ENCODE measurements around the gene ODAD3.
"Not testable (repeated sequence)": the region's sequence is repeated elsewhere in the genome, so short reads cannot be mapped to it uniquely, and the experiment has no call there.

The ODAD3 gene

DNA sequence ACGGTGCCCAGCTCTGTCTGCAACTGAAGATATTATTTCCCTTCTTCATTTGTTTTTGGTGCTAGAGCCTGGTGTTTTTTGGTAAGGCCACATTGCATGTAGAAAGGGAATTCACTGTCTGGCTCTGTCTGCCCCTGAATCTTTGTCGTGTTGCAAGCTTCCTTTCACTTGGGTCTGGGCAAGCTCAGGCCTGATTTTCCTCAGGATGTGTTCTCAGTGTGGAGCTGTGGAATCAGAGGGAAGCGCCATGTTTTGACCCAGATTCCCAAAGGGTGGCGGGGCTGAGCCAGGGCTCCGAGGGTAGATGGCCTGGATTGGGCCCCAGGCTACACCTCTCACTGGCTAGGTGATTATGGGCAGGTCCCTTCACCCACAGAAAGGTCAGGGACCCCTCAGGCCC is 9.1 kb upstream of the ODAD3 start:
- DNase-seq (ENCODE audit: low read depth in 2 of 3, low spot score in 2 of 3), result no peak

DNA sequence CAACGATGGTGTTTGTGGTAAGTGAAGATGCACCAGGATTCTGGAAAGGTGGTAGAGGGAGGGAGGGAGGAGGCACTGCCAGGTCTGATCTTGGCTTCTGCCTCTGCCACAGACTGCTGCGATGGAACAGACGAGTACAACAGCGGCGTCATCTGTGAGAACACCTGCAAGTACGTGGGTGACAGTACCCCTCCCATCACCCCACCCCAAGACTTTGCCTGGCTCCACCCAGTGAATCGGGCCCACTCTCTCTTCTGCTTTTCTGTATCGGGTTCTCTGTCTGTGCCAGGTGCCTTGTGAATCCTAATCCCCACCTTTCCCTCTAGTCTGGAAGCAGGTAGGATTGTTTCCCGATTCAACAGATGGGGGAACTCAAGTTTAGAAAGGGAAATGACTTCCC is 3.0 kb upstream of the ODAD3 start:
- no peak for DNase-seq (ENCODE audit: low read depth in 2 of 3, low spot score in 2 of 3)

DNA sequence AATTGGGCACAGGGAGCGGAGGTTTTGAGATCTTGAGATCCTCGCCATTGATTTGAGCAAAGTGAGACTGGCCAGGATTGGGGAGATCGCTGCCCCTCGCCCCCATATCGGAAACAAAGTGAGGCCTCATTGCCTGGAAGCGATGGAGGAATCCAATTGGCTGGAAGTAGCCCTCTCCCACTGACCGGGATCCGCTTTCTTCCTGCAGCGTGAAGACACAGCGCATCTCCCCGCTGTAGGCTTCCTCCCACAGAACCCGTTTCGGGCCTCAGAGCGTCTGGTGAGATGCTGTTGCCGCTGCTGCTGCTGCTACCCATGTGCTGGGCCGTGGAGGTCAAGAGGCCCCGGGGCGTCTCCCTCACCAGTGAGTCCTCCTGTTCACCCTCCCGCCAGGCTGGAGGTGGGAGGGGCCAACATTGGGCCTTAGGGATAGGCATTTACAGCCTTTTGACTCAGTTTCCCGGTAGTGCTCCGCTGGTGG is 952 bp upstream of the ODAD3 start:
- DNase-seq (ENCODE audit: low read depth in 2 of 3, low spot score in 2 of 3), result no peak

DNA sequence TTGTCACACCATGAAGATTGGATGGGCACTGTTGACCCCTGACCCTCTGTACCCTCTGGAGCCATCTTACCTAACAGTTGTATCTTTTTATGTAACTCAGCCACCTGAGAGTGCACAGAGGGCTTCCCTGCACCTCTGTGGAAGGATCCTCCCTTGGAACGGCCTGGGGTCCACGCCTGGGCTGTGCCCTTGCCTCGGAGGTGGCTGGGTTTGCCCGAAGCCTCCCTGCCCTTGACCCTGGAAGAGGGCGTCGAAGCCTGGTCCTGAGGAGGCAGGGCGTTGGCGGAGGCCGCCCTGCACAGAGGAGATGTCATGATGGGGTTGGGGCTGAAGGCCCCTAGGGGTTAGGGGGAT is 241 bp downstream of the ODAD3 start:
- DNase-seq (ENCODE audit: low read depth in 2 of 3, low spot score in 2 of 3), result no peak

DNA sequence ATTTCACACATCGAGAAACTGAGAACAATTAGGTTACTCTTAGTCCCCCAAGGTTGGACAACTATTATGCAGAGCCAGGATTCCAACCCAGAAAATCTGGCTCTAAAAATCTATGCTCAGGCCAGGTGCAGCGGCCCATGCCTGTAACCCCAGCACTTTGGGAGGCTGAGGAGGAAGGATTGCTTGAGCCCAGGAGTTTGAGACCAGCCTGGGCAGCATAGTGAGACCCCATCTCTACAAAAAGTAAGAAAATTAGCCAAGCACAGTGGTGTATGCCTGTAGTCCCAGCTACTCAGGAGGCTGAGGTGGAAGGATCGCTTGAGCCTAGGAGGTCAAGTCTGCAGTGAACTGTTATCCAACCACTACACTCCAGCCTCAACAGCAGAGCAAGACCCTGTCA is 1.4 kb downstream of the ODAD3 start:
- not testable (repeated sequence) for DNase-seq (ENCODE audit: low read depth in 2 of 3, low spot score in 2 of 3)

DNA sequence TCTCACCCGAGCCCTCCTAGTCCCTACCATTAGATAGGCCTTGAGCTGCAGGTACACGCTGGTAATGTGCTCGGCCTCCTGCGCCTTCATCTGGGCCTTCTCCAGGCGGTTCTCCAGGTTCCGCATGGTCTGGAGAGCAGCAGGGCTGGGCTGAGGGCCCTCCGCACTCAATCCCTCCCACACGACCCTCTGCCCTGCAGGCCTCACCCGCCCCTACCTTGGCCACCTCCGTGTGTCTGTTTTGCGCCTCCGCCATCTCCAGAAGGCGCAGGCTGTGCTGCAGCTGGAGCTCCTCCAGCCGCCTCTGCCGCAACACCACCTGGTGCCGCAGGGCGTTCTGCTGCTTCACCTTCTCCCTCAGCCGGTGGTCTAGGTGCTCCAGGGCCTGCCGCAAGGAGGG is 8.3 kb downstream of the ODAD3 start:
- no peak for DNase-seq (ENCODE audit: low read depth in 2 of 3, low spot score in 2 of 3)

DNA sequence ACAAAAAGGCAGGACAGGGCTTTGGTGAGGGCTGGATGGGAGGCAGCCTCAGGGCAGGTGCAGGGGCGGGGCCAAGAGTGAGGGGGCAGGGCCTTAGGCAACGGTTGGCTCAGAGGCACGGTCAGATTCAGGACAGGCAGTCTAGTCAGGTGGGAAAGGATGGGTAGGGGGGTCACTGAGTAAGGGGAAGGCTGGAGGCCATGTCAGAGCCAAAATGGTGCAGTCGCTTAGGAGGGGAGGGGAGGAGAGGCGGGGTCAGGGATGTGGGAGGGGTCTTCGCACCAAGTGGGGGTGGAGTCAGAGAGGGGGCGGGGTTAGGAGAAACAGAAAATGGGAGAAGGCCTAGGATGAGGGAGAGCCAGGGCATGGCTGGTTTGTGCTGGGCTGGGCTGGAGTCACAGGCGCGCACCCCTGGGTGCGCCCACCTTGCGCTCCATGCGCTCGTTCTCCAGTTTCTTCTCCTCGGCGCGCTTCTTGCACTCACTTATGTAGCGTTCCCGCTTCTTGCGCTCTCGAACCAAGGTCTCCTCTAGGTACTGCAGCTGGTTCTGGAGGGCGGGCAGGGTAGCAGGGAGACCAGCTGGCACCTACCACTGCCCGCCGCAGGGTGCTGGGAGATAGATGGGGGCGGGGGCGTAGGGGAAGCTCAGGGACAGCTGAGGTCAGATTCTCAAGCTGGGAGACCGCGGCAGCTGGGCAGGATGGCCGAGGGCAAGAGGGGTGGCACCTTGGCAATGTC is 9.0 kb downstream of the ODAD3 start:
- DNase-seq (ENCODE audit: low read depth in 2 of 3, low spot score in 2 of 3), result no peak

DNA sequence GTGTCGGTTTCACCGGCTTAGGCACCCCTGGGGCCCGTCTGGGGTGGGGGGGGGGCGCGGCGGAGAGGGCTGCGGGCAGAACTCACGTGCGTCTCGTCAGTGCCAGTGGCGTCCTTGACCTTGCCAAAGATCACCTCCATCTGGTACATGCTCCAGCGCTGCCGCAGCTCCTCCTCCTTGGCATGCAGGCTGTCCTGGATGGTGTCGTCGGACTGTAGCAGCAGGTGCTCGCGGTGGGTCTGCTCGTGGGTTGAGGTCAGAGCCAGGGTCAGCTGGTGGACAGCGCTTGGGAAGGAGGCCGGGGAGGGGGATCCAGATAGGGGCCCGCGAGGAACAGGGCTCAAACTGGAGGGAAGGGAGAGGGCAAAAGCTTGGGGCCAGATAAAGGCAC is 11.1 kb downstream of the ODAD3 start:
- no peak for DNase-seq (ENCODE audit: low read depth in 2 of 3, low spot score in 2 of 3)

DNA sequence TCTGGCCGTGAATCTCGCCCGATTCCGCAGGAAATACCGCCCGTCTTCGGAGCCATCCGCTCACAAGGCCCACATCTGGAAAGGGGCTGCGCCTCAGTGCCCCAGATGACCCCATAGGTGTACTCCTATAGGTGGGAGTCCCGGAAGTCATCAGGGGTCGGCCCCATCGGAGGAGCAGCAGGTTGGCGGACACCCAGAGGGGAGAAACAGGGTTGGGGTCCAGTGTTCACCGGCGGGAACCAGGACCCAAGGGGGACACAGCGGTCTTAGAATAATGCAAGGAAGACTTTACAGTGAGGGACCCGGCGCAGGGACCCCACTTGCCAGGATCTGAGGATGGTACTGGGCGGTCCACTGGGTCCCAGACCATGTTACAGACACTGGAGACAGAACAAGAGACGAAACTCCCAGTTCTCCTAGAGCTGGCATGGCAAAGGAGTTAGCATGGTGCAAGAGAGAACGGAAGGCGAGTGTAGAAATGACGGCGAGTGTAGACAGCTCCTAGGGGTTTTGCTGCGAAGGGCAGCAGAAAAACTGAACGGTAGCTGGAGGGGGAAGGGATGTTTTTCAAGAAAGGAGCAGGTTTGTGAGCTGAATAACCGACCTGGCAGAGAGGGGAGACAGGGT is 11.6 kb downstream of the ODAD3 start:
- no peak for DNase-seq (ENCODE audit: low read depth in 2 of 3, low spot score in 2 of 3)

DNA sequence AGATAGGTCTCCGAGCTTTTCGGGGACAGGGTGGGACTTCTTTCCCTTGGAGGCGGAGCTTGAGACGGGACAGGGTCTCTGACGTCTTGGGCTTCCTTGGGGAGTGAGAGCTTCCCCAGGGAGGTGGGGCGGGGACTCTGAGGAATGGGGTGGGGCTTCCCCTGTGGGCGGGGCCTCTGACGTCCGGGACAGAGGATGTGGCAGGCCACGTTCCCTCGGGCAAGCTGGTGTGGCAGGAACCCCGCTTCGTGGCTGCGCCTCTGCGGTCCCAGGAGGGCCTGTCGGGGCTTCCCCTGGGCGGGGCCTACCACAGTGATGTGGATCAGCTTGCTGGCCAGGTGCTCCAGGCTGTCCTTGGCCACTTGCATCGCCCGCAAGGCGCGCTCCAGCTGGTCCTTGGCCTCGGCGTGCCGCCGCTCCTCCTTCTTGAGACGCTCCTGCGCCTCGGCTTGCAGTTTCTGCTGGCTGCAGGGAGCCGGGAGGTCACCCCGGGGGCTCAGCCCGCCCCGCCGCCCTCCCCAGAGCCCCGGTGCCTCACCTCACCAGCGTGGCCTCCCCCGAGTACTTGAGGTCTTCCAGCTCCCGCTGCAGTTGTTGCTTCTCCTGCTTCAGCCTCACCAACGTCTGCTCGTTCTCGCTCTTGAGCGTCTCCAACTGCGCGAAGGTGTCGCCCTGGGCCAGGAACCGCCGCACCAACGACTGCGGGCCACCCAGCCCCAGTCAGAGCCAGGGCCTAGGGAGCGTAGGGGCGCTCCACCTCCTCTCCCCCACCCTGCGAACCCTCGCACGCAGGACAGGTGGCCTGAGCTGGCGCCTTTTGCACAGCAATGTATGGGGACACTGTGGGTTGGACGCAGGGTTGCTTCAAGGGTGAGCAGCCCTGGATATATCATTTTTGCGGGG is 12.5 kb downstream of the ODAD3 start:
- DNase-seq (ENCODE audit: low read depth in 2 of 3, low spot score in 2 of 3), result peak; percentile 38 to 50 (median 47)

DNA sequence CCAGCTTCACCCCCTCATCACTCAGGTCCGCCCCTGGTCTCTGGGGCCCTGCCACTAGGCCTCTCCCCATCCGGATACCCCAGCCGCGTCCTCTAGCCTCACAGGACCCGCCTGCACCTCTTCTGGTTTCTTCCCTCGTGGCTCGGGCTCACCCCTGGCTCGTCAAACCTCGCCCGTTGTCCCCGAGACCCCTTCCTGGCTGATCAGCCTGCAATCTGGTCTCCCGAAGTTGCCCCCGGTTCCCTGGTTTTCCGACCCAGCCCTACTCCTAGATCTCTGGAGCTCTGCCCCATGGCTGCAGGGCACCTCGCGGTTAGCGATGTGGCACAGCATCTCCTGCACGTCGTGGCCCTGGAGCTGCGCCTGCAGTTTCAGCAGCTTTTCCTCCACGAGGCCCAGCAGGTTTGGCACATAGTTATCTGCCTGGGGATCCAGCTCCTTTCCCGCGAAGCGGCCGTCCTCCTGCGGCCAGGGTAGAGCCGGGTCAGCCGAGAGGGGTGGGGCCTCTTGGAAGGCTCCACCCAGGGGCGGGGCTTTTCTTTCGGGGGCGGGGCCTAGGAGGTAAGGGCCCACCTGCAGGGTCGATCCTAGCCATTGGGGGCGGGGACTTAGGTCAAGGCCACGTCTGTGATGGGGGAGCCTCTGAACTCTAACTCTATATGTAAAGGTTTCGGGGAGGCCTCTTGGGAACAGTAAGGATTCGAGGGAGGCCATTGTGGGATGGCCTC is 13.4 kb downstream of the ODAD3 start:
- peak in 1 of 3 experiments; percentile 44 for DNase-seq (ENCODE audit: low read depth in 2 of 3, low spot score in 2 of 3)

DNA sequence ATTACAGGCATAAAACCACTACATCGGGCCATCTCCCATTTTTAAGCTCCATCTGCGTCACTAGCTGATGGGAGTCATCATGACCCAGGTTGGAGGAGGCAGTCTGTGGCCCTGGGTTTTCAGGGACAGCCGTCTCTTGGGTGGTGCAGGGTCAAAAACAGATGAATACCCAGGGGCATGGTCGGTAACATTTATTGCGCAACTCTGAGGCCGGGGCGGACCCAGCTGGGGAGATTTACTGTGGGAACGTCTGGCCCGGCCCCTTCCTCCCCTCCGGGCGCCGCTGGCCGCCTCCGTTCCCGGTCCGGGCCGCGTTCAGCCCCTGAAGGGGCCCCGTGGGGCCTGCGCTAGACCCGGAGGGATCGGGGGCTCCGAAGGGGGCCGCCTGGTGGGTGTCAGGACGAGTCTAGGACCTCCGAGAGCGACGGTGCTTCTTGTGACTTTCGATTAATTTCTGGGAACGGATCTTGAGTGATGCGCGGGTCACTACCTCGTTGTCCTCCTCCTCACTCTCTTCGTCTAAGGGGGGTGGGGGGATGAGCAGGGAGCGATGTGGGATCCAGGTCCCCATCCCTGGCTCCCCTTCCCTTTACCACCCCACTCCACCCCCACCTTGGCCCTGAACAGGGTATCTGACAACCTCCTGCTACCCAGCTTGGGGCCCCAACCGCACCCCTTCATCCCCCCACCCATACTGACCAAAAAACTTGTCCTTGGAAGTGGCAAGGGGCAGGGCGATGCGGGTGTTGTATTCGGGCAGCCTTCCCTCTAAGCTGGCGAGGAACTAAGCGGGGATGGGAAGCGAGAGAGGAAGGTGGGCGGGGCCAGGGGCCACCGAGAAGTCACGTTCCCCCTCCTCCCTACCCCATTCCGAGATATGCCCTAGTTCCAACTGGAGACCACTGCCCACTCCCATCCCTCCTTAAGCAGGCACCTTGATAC is 14.2 kb downstream of the ODAD3 start:
- DNase-seq (ENCODE audit: low read depth in 2 of 3, low spot score in 2 of 3), result no peak

DNA sequence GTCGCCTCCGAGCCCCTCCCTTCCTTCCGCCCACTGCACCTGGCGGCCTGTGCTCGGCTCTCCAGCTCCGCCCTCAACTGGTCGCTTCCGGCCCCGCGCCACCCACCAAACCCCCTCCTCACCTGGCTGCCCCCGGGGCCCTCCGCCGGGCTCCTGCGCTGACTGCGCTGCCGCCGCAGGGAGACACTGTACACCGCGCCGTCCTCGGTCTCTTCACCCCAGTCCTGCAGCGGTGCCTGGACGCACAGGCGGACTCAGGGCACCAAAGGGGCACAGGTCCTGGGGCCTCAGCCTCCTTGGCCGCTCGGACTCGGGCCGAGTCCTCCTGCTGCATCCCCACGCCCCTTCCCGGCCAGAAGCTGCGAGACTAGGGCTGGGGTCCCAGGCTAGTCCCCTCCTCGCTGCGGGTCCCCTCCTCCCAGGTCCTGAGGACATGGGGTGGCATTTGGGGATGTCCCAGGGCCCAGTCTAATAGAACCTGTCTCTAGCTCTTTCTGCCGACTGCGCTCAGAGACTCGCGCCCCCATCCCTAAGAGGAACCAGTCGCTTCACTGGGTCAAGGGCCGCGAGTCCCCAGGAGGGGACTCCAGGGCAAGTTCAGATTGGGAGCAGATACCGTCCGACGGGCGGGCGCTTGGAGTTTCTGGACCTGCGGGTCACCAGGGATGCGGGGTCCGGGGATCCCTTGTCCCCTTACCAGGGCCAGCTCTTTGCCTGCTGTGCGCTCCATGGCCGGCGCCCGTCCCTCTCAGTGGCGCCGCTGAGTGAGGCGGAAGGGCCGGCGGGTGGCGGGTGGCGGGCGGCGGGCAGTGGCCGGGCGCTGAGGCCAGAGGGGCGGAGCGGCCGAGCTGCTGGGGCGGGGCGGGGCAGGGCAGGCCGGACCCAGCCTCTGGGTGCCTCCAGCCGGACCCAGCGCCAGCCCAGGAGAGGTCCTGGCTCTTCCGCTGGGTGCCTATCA is 16.1 kb downstream of the ODAD3 start, which contains the start of gene RGL3:
TSS of gene RGL3 (minus strand) at position 766 of the 958 bp plus-strand sequence. CDS start at position 730, 36 bp downstream.
- DNase-seq (ENCODE audit: low read depth in 2 of 3, low spot score in 2 of 3), result no peak

DNA sequence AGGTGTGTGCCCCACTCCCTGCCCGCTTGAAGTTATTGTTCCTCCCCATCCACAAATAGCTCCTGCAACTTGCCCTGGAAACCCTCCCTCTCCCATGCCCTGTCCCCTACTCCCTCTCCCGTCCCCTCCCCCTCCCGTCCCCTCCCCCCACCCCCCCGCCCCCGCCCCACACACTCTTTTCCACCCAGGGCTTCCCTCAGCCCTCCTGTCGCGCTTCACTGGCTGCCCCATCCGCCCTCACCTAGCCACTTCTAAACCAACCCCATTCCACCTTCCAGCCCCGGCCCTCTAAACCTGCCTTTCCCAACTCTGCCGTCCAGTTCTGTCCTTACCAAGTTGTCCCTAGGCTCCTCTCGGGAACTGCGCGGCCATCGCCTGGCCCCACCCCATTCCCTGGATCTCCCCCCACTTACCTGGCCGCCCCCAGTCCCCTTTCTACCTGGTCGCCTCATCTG is 16.8 kb downstream of the ODAD3 start:
- DNase-seq (ENCODE audit: low read depth in 2 of 3, low spot score in 2 of 3), result no peak

DNA sequence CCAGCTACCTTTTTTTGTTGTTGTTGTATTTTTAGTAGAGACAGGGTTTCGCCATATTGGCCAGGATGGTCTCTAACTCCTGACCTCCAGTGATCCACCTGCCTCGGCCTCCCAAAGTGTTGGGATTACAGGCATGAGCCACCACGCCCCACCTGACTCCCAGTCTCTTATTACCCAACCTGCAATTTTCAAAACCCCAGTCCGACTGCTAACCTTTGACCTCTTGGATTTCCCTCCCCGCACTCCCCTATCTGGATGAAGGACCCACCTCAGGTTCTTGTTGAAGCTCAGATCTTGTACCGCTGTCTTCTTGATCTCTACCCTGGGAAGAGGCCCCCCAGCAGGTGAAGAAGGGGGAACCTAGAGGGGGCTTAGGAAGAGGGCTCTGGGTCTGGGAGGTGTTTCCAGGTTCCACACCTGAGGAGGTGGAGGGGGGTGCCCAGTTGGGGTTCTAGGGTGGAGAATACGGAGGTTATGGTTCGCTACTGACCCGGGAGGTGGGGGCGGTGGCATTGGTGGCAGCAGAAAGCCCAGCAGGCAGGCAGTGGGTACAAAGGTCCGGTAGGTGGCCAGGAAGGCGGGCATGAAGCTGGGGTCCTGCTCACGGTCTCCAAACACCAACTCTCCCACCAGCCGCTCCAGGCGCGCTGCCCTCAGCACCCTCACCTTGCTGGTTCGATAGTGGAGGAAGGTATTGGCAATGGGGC is 18.4 kb downstream of the ODAD3 start:
- DNase-seq (ENCODE audit: low read depth in 2 of 3, low spot score in 2 of 3), result no peak

DNA sequence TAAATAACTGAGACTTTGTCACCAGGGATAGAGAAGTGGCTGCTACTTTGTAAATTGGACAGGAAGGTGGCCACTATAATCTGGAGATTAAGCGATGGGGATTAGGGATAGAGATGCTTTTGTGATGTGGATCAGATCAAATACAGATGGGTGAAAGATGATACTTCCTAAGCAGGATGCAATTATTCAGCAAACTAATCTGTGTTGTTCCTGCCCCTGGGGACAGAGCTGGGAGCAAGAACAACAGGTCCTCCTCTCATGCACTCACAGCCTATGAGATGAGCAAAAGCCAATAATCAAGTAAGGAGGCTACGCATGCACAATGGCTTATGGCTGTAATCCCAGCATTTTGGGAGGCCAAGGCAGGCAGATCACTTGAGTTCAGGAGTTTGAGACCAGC is 20.4 kb downstream of the ODAD3 start:
- DNase-seq (ENCODE audit: low read depth in 2 of 3, low spot score in 2 of 3), result no peak

DNA sequence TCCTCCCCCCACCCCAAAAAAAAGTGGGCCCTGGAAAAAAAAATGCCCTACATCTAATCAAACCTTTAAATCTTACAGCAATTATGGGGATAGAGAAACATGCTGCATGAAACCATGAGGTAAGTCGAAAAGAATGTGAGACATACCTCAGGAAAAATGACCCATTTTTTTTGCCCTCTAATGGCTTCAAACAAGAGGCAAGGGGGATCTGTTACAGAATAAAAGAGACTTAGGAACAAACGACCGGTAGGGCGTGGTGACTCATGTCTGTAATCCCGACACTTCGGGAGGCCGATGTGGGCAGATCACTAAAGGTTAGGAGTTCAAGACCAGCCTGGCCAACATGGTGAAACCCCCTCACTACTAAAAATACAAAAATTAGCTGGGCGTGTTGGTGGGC is 24.2 kb downstream of the ODAD3 start:
- DNase-seq (ENCODE audit: low read depth in 2 of 3, low spot score in 2 of 3), result no peak

DNA sequence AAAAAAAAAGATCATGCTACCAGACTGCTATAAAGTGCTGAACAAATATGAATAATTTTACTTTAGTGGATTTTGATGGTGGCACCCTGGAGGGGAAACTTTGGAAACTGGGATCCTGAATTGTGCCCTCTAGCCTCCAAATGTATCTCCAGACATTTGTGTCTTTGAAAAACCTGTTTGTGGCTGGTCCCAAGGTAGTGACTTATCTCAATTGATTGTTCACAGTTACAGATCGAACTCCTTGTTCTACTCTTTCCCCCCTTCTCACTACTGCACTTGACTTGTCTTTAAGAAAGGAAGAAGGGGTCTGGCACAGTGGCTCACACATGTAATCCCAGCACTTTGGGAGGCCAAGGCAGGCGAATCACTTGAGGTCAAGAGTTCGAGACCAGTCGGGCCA is 26.3 kb downstream of the ODAD3 start:
- no peak for DNase-seq (ENCODE audit: low read depth in 2 of 3, low spot score in 2 of 3)

All from activated CD8-positive, alpha-beta memory T cell treated with anti-CD3 and anti-CD28 coated beads for 48 hours (primary cell).